HG02763 (cell line): Measurements from ENCODE around the gene CLSTN1.
"Not testable (repeated sequence)": the region's sequence is repeated elsewhere in the genome, so short reads cannot be mapped to it uniquely, and the experiment has no call there.

Source experiments
- ATAC-seq: cut with Tn5 transposase; IDR thresholded peaks from one replicate; pipeline ENCODE4 v1.9.1; 2021; ENCODE audit warnings: mild to moderate bottlenecking, moderate library complexity; ENCODE audit not compliant: unreplicated experiment

The CLSTN1 gene

GRCh38 chr1:9801909-9802308 is 21.9 kb downstream of the CLSTN1 start:
- no peak for ATAC-seq

GRCh38 chr1:9798236-9799130 is 25.3 kb downstream of the CLSTN1 start:
- no peak for ATAC-seq

- ATAC-seq: no peak
These were observed 26.7 kb downstream of the CLSTN1 start for GRCh38 chr1:9797049-9797448.

GRCh38 chr1:9794081-9794480 is 29.7 kb downstream of the CLSTN1 start:
- ATAC-seq: no peak

- ATAC-seq: no peak
These were observed 30.5 kb downstream of the CLSTN1 start for GRCh38 chr1:9793291-9793690.

- ATAC-seq: no peak
These were observed 31.4 kb downstream of the CLSTN1 start for GRCh38 chr1:9792156-9793042.

- not testable (repeated sequence) for ATAC-seq
These were observed 34.1 kb downstream of the CLSTN1 start for GRCh38 chr1:9789700-9790099.

GRCh38 chr1:9787702-9788101 is 36.1 kb downstream of the CLSTN1 start:
- no peak for ATAC-seq

GRCh38 chr1:9785406-9785805 is 38.4 kb downstream of the CLSTN1 start:
- no peak for ATAC-seq

GRCh38 chr1:9784508-9785133 is 39.1 kb downstream of the CLSTN1 start:
- no peak for ATAC-seq

GRCh38 chr1:9782897-9783296 is 40.9 kb downstream of the CLSTN1 start:
- no peak for ATAC-seq

GRCh38 chr1:9782116-9782751 is 41.5 kb downstream of the CLSTN1 start:
- no peak for ATAC-seq

- no peak for ATAC-seq
These were observed 43.1 kb downstream of the CLSTN1 start for GRCh38 chr1:9780554-9781110.

- no peak for ATAC-seq
These were observed 44.9 kb downstream of the CLSTN1 start for GRCh38 chr1:9778905-9779304.

- no peak for ATAC-seq
These were observed 47.1 kb downstream of the CLSTN1 start for GRCh38 chr1:9776685-9777084.

- no peak for ATAC-seq
These were observed 48.8 kb downstream of the CLSTN1 start for GRCh38 chr1:9774712-9775679.

GRCh38 chr1:9770298-9770697 is 53.5 kb downstream of the CLSTN1 start:
- no peak for ATAC-seq

- no peak for ATAC-seq
These were observed 54.8 kb downstream of the CLSTN1 start for GRCh38 chr1:9768983-9769382.

- ATAC-seq: no peak
These were observed 55.6 kb downstream of the CLSTN1 start for GRCh38 chr1:9767964-9768668.
